ENCODE results near the gene COL17A1.

Gene COL17A1

DNA sequence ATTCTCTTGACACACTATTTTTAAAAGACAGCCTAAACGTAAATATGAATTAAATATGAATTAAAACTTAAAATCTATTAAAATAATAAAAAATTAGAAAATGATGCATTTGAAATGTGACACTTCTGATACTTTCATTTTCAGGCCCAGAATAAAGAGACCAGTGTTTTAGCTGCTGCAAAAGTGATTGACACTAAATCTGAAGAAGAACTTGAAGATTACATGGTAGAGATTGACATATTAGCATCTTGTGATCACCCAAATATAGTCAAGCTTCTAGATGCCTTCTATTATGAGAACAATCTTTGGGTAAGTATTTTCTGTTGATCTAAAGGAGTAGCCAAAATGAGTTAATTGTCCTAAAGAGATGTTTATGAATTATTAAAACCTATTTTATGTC lies 95.1 kb downstream of the COL17A1 start:
- no peak for DNase-seq (ENCODE audit: low read depth in 2 of 2)

DNA sequence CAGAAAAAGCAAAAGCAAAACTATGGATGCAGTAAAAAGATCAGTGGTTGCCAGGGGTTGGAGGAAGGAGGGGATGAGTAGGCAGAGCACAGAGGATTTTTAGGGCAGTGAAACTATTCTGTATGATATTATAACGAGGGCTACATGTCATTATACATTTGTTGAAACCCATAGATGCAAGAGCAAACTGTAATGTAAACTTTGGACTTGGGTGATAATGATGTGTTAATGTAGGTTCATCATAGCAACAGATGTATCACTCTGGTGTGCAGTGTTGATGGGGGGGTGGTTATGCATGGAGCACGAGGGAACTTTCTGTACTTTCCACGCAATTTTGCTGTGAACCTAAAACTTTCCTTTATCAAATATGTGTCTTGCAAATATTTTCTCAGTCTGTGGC lies 95.6 kb downstream of the COL17A1 start:
- no peak for DNase-seq (ENCODE audit: low read depth in 2 of 2)

DNA sequence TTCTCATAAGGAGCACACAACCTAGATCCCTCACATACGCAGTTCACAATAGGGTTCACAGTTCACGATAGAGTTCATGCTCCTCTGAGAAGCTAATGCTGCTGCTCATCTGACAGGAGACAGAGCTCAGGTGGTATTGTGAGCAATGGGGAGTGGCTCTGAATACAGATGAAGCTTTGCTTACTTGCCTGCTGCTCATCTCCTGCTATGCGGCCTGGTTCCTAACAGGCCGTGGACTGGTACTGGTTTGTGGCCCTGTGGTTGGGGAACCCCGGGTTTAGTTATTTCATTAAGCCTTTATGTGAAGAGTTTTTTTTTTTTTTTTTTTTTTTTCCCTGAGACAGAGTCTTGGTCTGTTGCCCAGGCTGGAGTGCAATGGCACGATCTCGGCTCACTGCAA lies 99.3 kb downstream of the COL17A1 start:
- DNase-seq (ENCODE audit: low read depth in 2 of 2), result no peak

DNA sequence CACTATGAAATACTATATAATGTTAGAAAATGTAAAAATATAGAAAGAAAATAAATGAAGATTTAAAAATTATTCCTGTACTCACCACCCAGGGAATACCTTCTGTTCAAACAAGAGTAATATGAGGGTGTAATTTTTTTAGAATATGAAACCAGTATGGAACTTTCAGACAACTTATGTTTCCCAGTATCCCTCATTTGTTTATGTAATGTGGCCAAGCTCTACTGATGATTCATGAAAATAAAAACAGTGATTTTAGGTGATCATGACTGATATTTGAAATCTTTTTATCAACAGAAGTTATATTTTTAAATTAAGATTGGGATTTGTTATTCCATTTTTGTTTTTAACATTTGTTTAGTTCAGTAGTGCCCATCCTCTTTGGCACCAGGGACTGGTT lies 100.0 kb downstream of the COL17A1 start:
- no peak for DNase-seq (ENCODE audit: low read depth in 2 of 2)

DNA sequence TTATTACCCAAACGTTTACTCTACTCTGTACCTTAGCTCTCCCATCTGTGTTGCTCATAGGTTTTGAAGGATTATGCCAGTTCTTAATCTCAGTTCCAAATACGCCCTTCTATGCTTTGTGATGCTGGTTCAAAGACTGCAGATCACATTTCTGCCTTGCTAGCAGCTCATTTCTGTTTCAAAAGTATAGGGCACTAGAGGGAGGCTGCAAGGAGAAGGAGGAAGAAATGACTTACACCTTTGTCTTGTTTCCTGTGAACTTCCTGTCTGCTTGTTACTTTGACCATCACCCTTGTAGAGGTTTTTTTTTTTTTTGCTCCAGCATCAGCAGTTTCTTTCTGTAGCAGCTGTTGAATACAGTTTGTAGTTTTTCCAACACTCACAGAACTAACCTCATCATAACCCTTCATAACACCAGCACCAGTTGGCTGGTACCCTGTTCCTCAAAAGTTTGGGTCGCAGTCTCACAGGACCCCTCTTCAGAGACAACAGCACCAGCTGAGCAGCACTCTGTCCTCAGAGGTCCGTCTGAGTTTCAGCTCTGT lies 102.2 kb downstream of the COL17A1 start:
- no peak for DNase-seq (ENCODE audit: low read depth in 2 of 2)

DNA sequence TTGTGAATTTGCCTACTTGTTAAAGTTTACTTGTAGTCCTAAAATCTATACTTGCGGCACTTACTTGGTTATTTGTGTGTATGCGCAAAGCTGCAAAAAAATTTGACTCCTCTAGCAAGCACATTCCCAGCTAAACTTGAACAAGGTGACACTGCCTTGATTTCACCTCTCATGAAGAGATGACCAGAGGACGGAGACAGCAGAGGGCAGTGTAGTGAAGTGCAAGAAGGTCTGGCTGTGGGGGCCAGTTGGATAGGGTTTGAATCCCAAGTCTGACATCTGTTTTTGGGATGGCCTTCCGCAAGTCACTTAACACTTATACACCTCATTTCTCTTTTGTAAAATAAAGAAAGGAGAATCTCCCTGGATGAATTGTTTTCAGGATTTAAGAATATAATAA lies 103.0 kb downstream of the COL17A1 start:
- no peak for DNase-seq (ENCODE audit: low read depth in 2 of 2)

Data from stimulated activated CD4-positive, alpha-beta T cell treated with anti-CD3 and anti-CD28 coated beads, Interleukin-4, amount 100 ng/mL, for 48 hours (primary cell).